ENCODE data around the gene TRAF3IP1. TPM values are rescaled to one million over a fixed set of nuclear protein-coding genes. Genes with fewer than 3 reads are reported as not detected.

The TRAF3IP1 gene
- total RNA-seq, 4 donors from 2014 or later, result 8.0 to 25.8 (median 12.2) TPM

GRCh38 chr2:238401551-238401950, 81.2 kb downstream of the TRAF3IP1 start:
- TF ChIP-seq CTCF (IDR thresholded peaks at IDR 0.05; ENCODE audit: low read depth), result no peak

- TF ChIP-seq CTCF (IDR thresholded peaks at IDR 0.05; ENCODE audit: low read depth), result no peak
Observed at GRCh38 chr2:238403632-238404405, 83.5 kb downstream of the TRAF3IP1 start.

GRCh38 chr2:238404406-238405216, 84.3 kb downstream of the TRAF3IP1 start:
- no peak for TF ChIP-seq CTCF (IDR thresholded peaks at IDR 0.05; ENCODE audit: low read depth)

- no peak for TF ChIP-seq CTCF (IDR thresholded peaks at IDR 0.05; ENCODE audit: low read depth)
Observed at GRCh38 chr2:238406221-238406997, 86.1 kb downstream of the TRAF3IP1 start.

- TF ChIP-seq CTCF (IDR thresholded peaks at IDR 0.05; ENCODE audit: low read depth), result no peak
Observed at GRCh38 chr2:238406998-238407285, 86.6 kb downstream of the TRAF3IP1 start.

- TF ChIP-seq CTCF (IDR thresholded peaks at IDR 0.05; ENCODE audit: low read depth), result no peak
Observed at GRCh38 chr2:238407566-238407965, 87.2 kb downstream of the TRAF3IP1 start.

All from subcutaneous adipose tissue (tissue), 4 donors.